Measurements from ENCODE around the gene PTPRN2. TPM values are rescaled to one million over a fixed set of nuclear protein-coding genes. Genes with fewer than 3 reads are reported as not detected.

The PTPRN2 gene
- total and polyA plus RNA-seq, 2 donors (not counting 3 experiments of a cell fraction or from before 2014, with no cell fraction given), result 0.62 to 0.88 TPM

GRCh38 chr7:158229945-158230344 lies 357.7 kb downstream of the PTPRN2 start:
- H3K79me2 ChIP-seq (ENCODE audit: control insufficient read depth, insufficient read depth, low read length), result no peaks in the 10 kb centered on the region
- H3K4me1 ChIP-seq (ENCODE audit: control insufficient read depth, extremely low read depth, insufficient read depth, low read length), result no peaks in the 10 kb centered on the region
- H3K27ac ChIP-seq (ENCODE audit: insufficient read depth, low read depth, low read length), result no peak overlapping the region
- no peak overlapping the region for H2AFZ ChIP-seq (ENCODE audit: low read depth, low read length)
- no TSS peak for BruUV-seq (replicated peaks)
- POLR2A ChIA-PET, result no interaction called here
- no peak overlapping the region for H3K4me2 ChIP-seq (ENCODE audit: insufficient read depth, low read length)
- H3K36me3 ChIP-seq (ENCODE audit: control insufficient read depth in 2 of 2, extremely low read depth in 1 of 2, insufficient read depth in 2 of 2, low read length in 2 of 2), result no peaks in the 10 kb centered on the region
- H3K9me1 ChIP-seq (replicated peaks; ENCODE audit: control insufficient read depth, extremely low read depth, insufficient read depth, low read length), result no peaks in the 10 kb centered on the region
- intact Hi-C loops (cut with micrococcal nuclease) (no loop called here), dilution Hi-C loops (cut with MboI; ENCODE audit: extremely low pct_ligation_motif_present, low sequenced_read_pairs) (no loop called here)
- no peak for TF ChIP-seq MYC (IDR thresholded peaks at IDR 0.05; ENCODE audit: low read depth, low read length)
- no peak for TF ChIP-seq POLR2AphosphoS5 (IDR thresholded peaks at IDR 0.05; ENCODE audit: insufficient read depth, low read depth, low read length)
- no peak for TF ChIP-seq CTCF (IDR thresholded peaks at IDR 0.05; ENCODE audit: extremely low read depth in 1 of 2, insufficient read depth in 1 of 2, low read depth in 1 of 2, low read length in 2 of 2)
- no peak for TF ChIP-seq POLR2A (IDR thresholded peaks at IDR 0.05; ENCODE audit: low read depth, low read length)
- TF ChIP-seq JUN (IDR thresholded peaks at IDR 0.05; ENCODE audit: borderline replicate concordance, insufficient read depth, insufficient read length, low read depth), result no peak
- no peak for TF ChIP-seq FOS (IDR thresholded peaks at IDR 0.05; ENCODE audit: borderline replicate concordance, insufficient read depth, low read length)
- no peak for TF ChIP-seq EZH2 (IDR thresholded peaks at IDR 0.05; ENCODE audit: borderline replicate concordance, low read depth, low read length, severe bottlenecking)
- no peak for TF ChIP-seq GATA2 (IDR thresholded peaks at IDR 0.05; ENCODE audit: insufficient read depth, insufficient read length, low read depth, low read length)
- TF ChIP-seq, protein P1, sequence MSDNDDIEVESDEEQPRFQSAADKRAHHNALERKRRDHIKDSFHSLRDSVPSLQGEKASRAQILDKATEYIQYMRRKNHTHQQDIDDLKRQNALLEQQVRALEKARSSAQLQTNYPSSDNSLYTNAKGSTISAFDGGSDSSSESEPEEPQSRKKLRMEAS (IDR thresholded peaks at IDR 0.05; ENCODE audit: insufficient read depth, insufficient read length), result no peak
- CTCF ChIA-PET, result no interaction called here
- H3K4me3 ChIP-seq (replicated peaks in 1 of 3; ENCODE audit: insufficient read depth in 1 of 3, low read depth in 1 of 3, low read length in 3 of 3), result no peak overlapping the region
- H3K9me3 ChIP-seq (replicated peaks; ENCODE audit: control insufficient read depth, insufficient read depth, low read length), result peaks cover 3% of the 10 kb centered on the region
- no peaks in the 10 kb centered on the region for H4K20me1 ChIP-seq (replicated peaks; ENCODE audit: control insufficient read depth, extremely low read depth, insufficient read depth, low read length)
- DNase-seq (ENCODE audit: low read depth, low spot score) (no peak), FAIRE-seq (no peak)
- no peak overlapping the region for H3K9ac ChIP-seq (replicated peaks; ENCODE audit: extremely low read depth, insufficient read depth, low read length)
- no peaks in the 10 kb centered on the region for H3K27me3 ChIP-seq (ENCODE audit: control insufficient read depth in 2 of 2, insufficient read depth in 2 of 2, low read length in 2 of 2)

Measured in endothelial cell of umbilical vein (primary cell).